Erythroblast (primary cell): Measurements from ENCODE around the gene TMEM198.

Experiments
- DNase-seq, 2 experiments: peaks; one replicate each; lab custom pipeline; 2025; lab: John Stamatoyannopoulos, UW
- GATA1 ChIP-seq: IDR thresholded peaks from 2 replicates; pipeline ENCODE4 v1.6.1; 2011; ENCODE audit warnings: low read depth, mild to moderate bottlenecking, control low read depth, low read length, moderate library complexity
- POLR2A ChIP-seq: IDR thresholded peaks from 2 replicates; pipeline ENCODE4 v1.6.1; 2011; ENCODE audit warnings: mild to moderate bottlenecking, low read length

The TMEM198 gene

GRCh38 chr2:219526320-219527075 lies 17.3 kb upstream of the TMEM198 start:
- no peak for DNase-seq
- no peak for TF ChIP-seq POLR2A
- TF ChIP-seq GATA1 = no peak

- TF ChIP-seq GATA1 (no peak), POLR2A (no peak)
- no peak for DNase-seq
Measured at GRCh38 chr2:219527076-219527394, 16.8 kb upstream of the TMEM198 start.

- no peak for DNase-seq
- TF ChIP-seq GATA1 = no peak
Measured at GRCh38 chr2:219527472-219527871, 16.4 kb upstream of the TMEM198 start.

GRCh38 chr2:219530048-219530963 lies 13.5 kb upstream of the TMEM198 start:
- TF ChIP-seq POLR2A (no peak), GATA1 (no peak)
- DNase-seq = peak; percentile 88 to 93

- TF ChIP-seq GATA1 (no peak), POLR2A (no peak)
- DNase-seq = no peak
Measured at GRCh38 chr2:219531639-219532377, 12.0 kb upstream of the TMEM198 start.

GRCh38 chr2:219532378-219532649 lies 11.5 kb upstream of the TMEM198 start:
- DNase-seq = no peak
- TF ChIP-seq POLR2A (no peak), GATA1 (no peak)

GRCh38 chr2:219533930-219534661 lies 9.7 kb upstream of the TMEM198 start:
- DNase-seq = no peak
- no peak for TF ChIP-seq GATA1
- TF ChIP-seq POLR2A = no peak

- TF ChIP-seq GATA1 (no peak), POLR2A (no peak)
- DNase-seq = no peak
Measured at GRCh38 chr2:219536425-219536824, 7.4 kb upstream of the TMEM198 start.

- TF ChIP-seq GATA1 = no peak
- TF ChIP-seq POLR2A = no peak
- no peak for DNase-seq
Measured at GRCh38 chr2:219536967-219537366, 6.9 kb upstream of the TMEM198 start.

- no peak for TF ChIP-seq POLR2A
- no peak for TF ChIP-seq GATA1
- no peak for DNase-seq
Measured at GRCh38 chr2:219537657-219538488, 6.0 kb upstream of the TMEM198 start.

GRCh38 chr2:219538504-219538951 lies 5.3 kb upstream of the TMEM198 start:
- no peak for DNase-seq
- TF ChIP-seq POLR2A (no peak), GATA1 (no peak)

GRCh38 chr2:219538956-219539788 lies 4.7 kb upstream of the TMEM198 start:
- no peak for DNase-seq
- no peak for TF ChIP-seq POLR2A
- no peak for TF ChIP-seq GATA1
